Heart left ventricle (tissue), 16 donors: ENCODE measurements around the gene EMX2. TPM values are rescaled to one million over a fixed set of nuclear protein-coding genes. Genes with fewer than 3 reads are reported as not detected.

Experiments used
- ATAC-seq, 4 donors: fragments of 200-7000 bp; cut with Tn5 transposase; one replicate each; pipeline ENCODE4 v1.9.1; 2020 to 2022; ENCODE audit warnings: moderate library complexity in 4 of 4, mild to moderate bottlenecking in 3 of 4, moderate number of reproducible peaks in 1 of 4
- DNase-seq, 5 donors: peaks; one replicate each; pipeline ENCODE4 v3.0.0-alpha.2; 2020
- H3K27ac ChIP-seq, 12 donors: fragments of 200-600 bp; sonication (generic) in 4 of 12; one replicate each; pipeline versions ENCODE4 v1.5.0 to v1.8.0; 2016 to 2022; ENCODE audit warnings: mild to moderate bottlenecking in 2 of 12
- H3K27me3 ChIP-seq, 9 donors: fragments of 200-600 bp; sonication (generic) in 2 of 9; one replicate each; pipeline versions ENCODE4 v1.5.1 to v1.8.0; 2016 to 2022; ENCODE audit warnings: mild to moderate bottlenecking in 3 of 9
- H3K36me3 ChIP-seq, 9 donors: fragments of 200-600 bp; sonication (generic) in 2 of 9; one replicate each; pipeline versions ENCODE4 v1.5.0 to v1.8.0; 2018 to 2022; ENCODE audit warnings: mild to moderate bottlenecking in 2 of 9
- H3K4me1 ChIP-seq, 12 donors: fragments of 200-600 bp; sonication (generic) in 4 of 12; one replicate each; pipeline versions ENCODE4 v1.5.0 to v1.8.0; 2016 to 2022; ENCODE audit warnings: mild to moderate bottlenecking in 3 of 12
- H3K4me3 ChIP-seq, 12 donors: fragments of 200-600 bp; sonication (generic) in 4 of 12; one replicate each; pipeline versions ENCODE4 v1.5.0 to v1.8.0; 2017 to 2022; ENCODE audit warnings: mild to moderate bottlenecking in 9 of 12, moderate library complexity in 4 of 12
- H3K9me3 ChIP-seq, 12 donors: fragments of 200-600 bp; sonication (generic) in 4 of 12; one replicate each; pipeline versions ENCODE4 v1.5.0 to v1.8.0; 2016 to 2022; ENCODE audit warnings: mild to moderate bottlenecking in 1 of 12
- CTCF ChIP-seq, 12 donors: fragments of 200-600 bp; sonication (generic) in 4 of 12; IDR thresholded peaks; one replicate each; pipeline versions ENCODE4 v1.5.0 to v1.8.0; 2018 to 2022; ENCODE audit warnings: antibody characterized with exemption in 12 of 12, mild to moderate bottlenecking in 5 of 12
- POLR2A ChIP-seq, 2 donors: fragments of 450-650 bp; IDR thresholded peaks; one replicate each; pipeline ENCODE4 v1.6.1; 2017; ENCODE audit warnings: antibody characterized with exemption in 2 of 2, mild to moderate bottlenecking in 2 of 2, moderate library complexity in 2 of 2
- WGBS, 4 donors: extraction: QIAGEN DNeasy Blood & Tissue Kit in 2 of 4; methylation state at CpG; one replicate each; pipeline versions ENCODE4 v1.1.5 to v1.1.7; 2013 to 2018; 5-methylcytosine and 5-hydroxymethylcytosine counted together
- intact Hi-C, 10 donors: fragments of 100-400 bp; cut with DNase I; formaldehyde crosslinking; loops; one replicate each; pipeline versions ENCODE4 v1.11.1 to v1.14.2; 2022
- polyA plus RNA-seq, 2 donors: library from polyadenylated mRNA; stranded (reverse); fragments of 200-250 nt; gene quantifications; one replicate each; pipeline ENCODE4 v1.2.3, GENCODE V29; 2013
- total RNA-seq, 9 donors: library from RNA; depleted of rRNA in 2 of 9; stranded (reverse); fragments of >200 nt in 2 of 9; fragmentation: NEBNext Ultra II Directional in 3 of 9; extraction: Animal tissue kit (Norgen Biotek cat#: 25700) in 3 of 9; gene quantifications; one replicate each; pipeline versions ENCODE4 v1.1.0 to v1.2.4, GENCODE V29; 2016 to 2023
- donor health status: ischemic (EF 13 %, LVEDD 7.1; RV severe dilation, severe dysfunction).
- donor health status: healthy with polysubstance abuse.
- donor health status: DM: no; HTN: yes; CAD: no.
- donor health status: DM: no; HTN: no; CAD: no.
- donor health status: ischemic (EF 25% LVEDD 6.9; RV normal size, moderate dysfunction).
- donor health status: ischemic (EF 25% LVEDD 5.7; RV mildly dilated, moderate dysfunction).
- donor health status: healthy.
- donor health status: DM: yes; HTN: yes; CAD: no.
- donor health status: ischemic (EF 35%, LVEDD 5.7; RV mildly dilated, moderate dysfunction).
- donor health status: nonischemic (EF 11% LVEDD 7.7; RV severe dilation, severe dysfunction).
- donor health status: DM: yes; HTN: yes; CAD: no.
- donor health status: PGD.
- donor health status: ischemic (EF 29% LVEDD 5.4; RV normal size, mild dysfunction).
- donor health status: nonischemic (EF 23%, LVEDD 6.1; RV moderate dilation, normal function).

EMX2 gene
- total and polyA plus RNA-seq, 11 donors = 0.06 to 0.54 (median 0.19) TPM; not detected in 4

- Histone ChIP-seq H3K4me3 (peak overlapping the region in 1 of 12 donors; percentile 29), H3K27ac (no peak overlapping the region), H3K9me3 (no peaks in the 10 kb centered on the region), H3K4me1 (peaks cover 0 to 21% (median 0%) of the 10 kb centered on the region in 12 donors), H3K36me3 (no peaks in the 10 kb centered on the region), H3K27me3 (peaks cover 39 to 90% (median 81%) of the 10 kb centered on the region in 9 donors)
- ATAC-seq = no peak
- 2 to 3% (median 2%) methylated on average over 45 to 65 of the region's 65 CpGs for WGBS, 4 donors
- TF ChIP-seq POLR2A (IDR thresholded peaks at IDR 0.05) (no peak), CTCF (IDR thresholded peaks at IDR 0.05) (no peak)
- no peak for DNase-seq
- intact Hi-C loops = no loop called here
Observed at GRCh38 chr10:117553142-117553814, 10.7 kb downstream of the EMX2 start.

GRCh38 chr10:117553815-117554172 is 11.2 kb downstream of the EMX2 start:
- DNase-seq (no peak), ATAC-seq (no peak)
- 4 to 7% (median 7%) methylated on average over 16 to 19 of the region's 19 CpGs for WGBS, 4 donors
- Histone ChIP-seq H3K27me3 (peaks cover 39 to 85% (median 76%) of the 10 kb centered on the region in 9 donors), H3K4me1 (peaks cover 0 to 21% (median 0%) of the 10 kb centered on the region in 12 donors), H3K27ac (no peak overlapping the region), H3K36me3 (no peaks in the 10 kb centered on the region), H3K9me3 (no peaks in the 10 kb centered on the region), H3K4me3 (no peak overlapping the region)
- intact Hi-C loops = no loop called here
- TF ChIP-seq CTCF (IDR thresholded peaks at IDR 0.05) = no peak
- TF ChIP-seq POLR2A (IDR thresholded peaks at IDR 0.05) = no peak

GRCh38 chr10:117554241-117554814 is 11.8 kb downstream of the EMX2 start:
- no peak overlapping the region for H3K4me3 ChIP-seq
- no peaks in the 10 kb centered on the region for H3K36me3 ChIP-seq
- 25 to 40% (median 32%) methylated on average over 12 to 14 of the region's 14 CpGs for whole genome bisulfite sequencing, 4 donors
- peaks cover 39 to 84% (median 71%) of the 10 kb centered on the region in 9 donors for H3K27me3 ChIP-seq
- H3K9me3 ChIP-seq = no peaks in the 10 kb centered on the region
- ATAC-seq = no peak
- peaks cover 0 to 21% (median 0%) of the 10 kb centered on the region in 12 donors for H3K4me1 ChIP-seq
- H3K27ac ChIP-seq = no peak overlapping the region
- DNase-seq = no peak
- intact Hi-C loops = no loop called here
- TF ChIP-seq POLR2A (IDR thresholded peaks at IDR 0.05) = no peak
- TF ChIP-seq CTCF (IDR thresholded peaks at IDR 0.05) = no peak

- no peak for DNase-seq
- ATAC-seq = no peak
- no peak overlapping the region for H3K4me3 ChIP-seq
- peaks cover 0 to 21% (median 0%) of the 10 kb centered on the region in 12 donors for H3K4me1 ChIP-seq
- no peak overlapping the region for H3K27ac ChIP-seq
- no peaks in the 10 kb centered on the region for H3K9me3 ChIP-seq
- 52 to 76% (median 61%) methylated on average over 11 to 12 of the region's 12 CpGs for WGBS, 4 donors
- TF ChIP-seq POLR2A (IDR thresholded peaks at IDR 0.05) = no peak
- TF ChIP-seq CTCF (IDR thresholded peaks at IDR 0.05) = no peak
- intact Hi-C loops = no loop called here
- no peaks in the 10 kb centered on the region for H3K36me3 ChIP-seq
- peaks cover 39 to 82% (median 64%) of the 10 kb centered on the region in 9 donors for H3K27me3 ChIP-seq
Observed at GRCh38 chr10:117555017-117555416, 12.5 kb downstream of the EMX2 start.
